RPMI7951 (cell line): ENCODE results near the gene NRG3. TPM values are rescaled to one million over a fixed set of nuclear protein-coding genes. Genes with fewer than 3 reads are reported as not detected.
"Not testable (repeated sequence)": the region's sequence is repeated elsewhere in the genome, so short reads cannot be mapped to it uniquely, and the experiment has no call there.

Source experiments
- DNase-seq: peaks from one replicate; pipeline ENCODE4 v3.0.0-alpha.2; 2012; ENCODE audit warnings: low read depth
- total RNA-seq: library from RNA; depleted of rRNA; stranded (reverse); fragments of >200 nt; shearing (Covaris generic); gene quantifications from 2 replicates; pipeline ENCODE4 v1.2.3, GENCODE V29; 2014

Gene NRG3
- total RNA-seq, 1 experiment from 2014 or later, result not detected

- DNase-seq, result no peak
These were observed 84.0 kb downstream of the NRG3 start for GRCh38 chr10:81959016-81959415.

GRCh38 chr10:81961451-81962184 is 86.6 kb downstream of the NRG3 start:
- DNase-seq, result no peak

- DNase-seq, result no peak
These were observed 88.6 kb downstream of the NRG3 start for GRCh38 chr10:81963606-81964005.

- no peak for DNase-seq
These were observed 92.7 kb downstream of the NRG3 start for GRCh38 chr10:81967716-81968115.

GRCh38 chr10:81969136-81969535 is 94.1 kb downstream of the NRG3 start:
- no peak for DNase-seq

GRCh38 chr10:81978238-81978637 is 103.2 kb downstream of the NRG3 start:
- DNase-seq, result peak; percentile 2

- no peak for DNase-seq
These were observed 106.7 kb downstream of the NRG3 start for GRCh38 chr10:81981724-81982123.

GRCh38 chr10:81984428-81984827 is 109.4 kb downstream of the NRG3 start:
- no peak for DNase-seq

- DNase-seq, result no peak
These were observed 120.3 kb downstream of the NRG3 start for GRCh38 chr10:81995254-81995653.

- no peak for DNase-seq
These were observed 121.9 kb downstream of the NRG3 start for GRCh38 chr10:81996927-81997326.

DNA sequence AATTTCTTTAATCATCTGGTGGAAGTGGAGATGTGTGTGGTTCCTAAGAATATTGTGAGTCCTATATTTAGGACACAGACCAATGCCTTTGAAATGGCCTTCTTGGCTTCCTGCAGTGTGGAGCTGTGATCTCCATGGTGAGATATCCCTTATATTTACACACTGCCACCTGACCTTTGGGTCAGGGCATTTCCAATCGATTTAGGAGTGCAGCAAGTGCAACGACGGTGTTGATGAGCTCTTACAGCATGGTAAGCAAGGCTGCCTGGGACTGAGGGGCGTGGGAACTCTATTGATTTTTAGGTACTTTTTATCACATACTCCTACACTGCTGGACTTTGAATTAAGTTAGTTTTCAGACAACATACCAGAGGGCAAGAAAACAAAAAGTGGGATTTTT is 146.0 kb downstream of the NRG3 start:
- no peak for DNase-seq

GRCh38 chr10:82027711-82028110 is 152.7 kb downstream of the NRG3 start:
- no peak for DNase-seq

DNA sequence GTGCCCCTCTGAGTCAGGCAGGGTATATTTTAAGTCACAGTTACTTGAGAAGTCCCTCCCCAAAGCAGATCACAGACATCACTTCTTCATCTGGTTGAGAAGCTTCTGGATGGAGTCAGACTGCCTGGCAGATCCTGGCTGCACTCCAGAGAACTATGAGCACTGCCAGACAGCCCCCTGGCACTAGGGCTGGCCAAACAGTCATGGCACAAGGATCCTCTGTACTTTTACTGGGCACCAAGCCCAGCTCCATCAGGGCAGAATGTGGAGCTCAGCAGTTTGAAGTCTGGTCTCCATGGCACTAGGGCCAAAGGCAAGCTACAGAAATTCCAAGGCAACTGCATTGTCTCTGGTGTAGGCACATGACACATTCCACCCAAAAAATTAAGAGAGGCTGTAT is 162.1 kb downstream of the NRG3 start:
- DNase-seq, result no peak

GRCh38 chr10:82038587-82038986 is 163.6 kb downstream of the NRG3 start:
- DNase-seq, result no peak

GRCh38 chr10:82040336-82040735 is 165.3 kb downstream of the NRG3 start:
- no peak for DNase-seq

- DNase-seq, result no peak
These were observed 166.0 kb downstream of the NRG3 start for GRCh38 chr10:82041018-82041417.

DNA sequence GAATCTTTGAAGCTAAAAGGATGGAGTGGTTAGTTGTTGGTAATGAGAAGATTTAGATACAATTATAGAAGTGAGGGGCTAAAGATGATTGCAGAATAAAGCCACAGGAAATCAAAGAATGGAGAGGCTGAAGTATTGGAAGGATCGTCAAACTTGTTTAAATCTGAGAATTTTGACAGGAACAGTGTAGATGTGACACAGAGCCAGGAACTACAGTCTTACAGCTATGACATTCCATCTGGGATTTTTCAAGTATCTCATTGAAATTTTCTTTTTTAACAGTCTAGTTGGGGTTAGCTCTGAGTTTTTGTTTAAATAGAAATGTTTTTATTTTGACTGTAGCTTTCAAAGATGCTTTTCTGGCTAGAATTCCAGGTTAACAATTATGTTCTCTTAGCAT is 181.4 kb downstream of the NRG3 start:
- DNase-seq, result no peak

GRCh38 chr10:82067192-82067591 is 192.2 kb downstream of the NRG3 start:
- not testable (repeated sequence) for DNase-seq

GRCh38 chr10:82068501-82068900 is 193.5 kb downstream of the NRG3 start:
- no peak for DNase-seq

DNA sequence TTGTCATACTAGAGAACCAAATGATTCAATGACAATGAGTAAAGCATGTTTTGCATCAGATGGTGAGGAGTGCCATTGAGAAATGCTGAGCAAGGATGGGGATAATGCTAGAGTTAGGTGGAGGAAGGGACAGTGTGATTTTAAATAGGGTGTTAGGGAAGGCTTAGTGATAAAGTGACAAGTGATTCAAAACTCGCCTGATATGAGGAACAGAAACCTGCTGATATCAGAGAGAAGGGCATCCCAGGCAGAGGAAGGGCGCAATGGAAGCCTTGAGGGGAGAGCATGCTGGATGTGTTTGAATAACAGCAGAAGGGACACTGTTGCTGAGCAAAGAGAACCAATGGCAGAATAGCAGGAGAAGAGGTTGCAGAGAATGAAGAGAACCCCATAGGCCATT is 196.2 kb downstream of the NRG3 start:
- no peak for DNase-seq

- no peak for DNase-seq
These were observed 197.1 kb downstream of the NRG3 start for GRCh38 chr10:82072124-82072523.

GRCh38 chr10:82075605-82076004 is 200.6 kb downstream of the NRG3 start:
- no peak for DNase-seq

- DNase-seq, result no peak
These were observed 209.5 kb downstream of the NRG3 start for GRCh38 chr10:82084496-82084895.

DNA sequence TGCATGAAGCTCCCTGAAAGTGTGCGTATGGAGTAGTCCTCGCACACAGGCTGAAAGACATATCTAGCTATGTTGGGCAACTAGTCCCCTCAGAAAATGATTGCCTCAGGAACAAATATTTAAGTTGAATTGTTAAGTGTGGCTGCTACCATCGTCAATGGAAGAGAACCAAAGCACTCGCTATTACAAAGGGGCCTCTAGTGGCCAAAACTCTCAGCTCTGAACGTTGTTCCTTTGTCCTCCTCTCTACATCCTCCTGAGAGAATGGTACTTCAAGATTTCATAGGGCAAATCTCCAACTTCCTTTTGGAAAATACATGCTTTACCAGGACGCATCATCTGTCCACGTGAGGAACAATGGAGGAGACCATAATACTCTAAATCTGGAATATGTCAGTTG is 209.9 kb downstream of the NRG3 start:
- no peak for DNase-seq
